Kidney glomerular epithelial cell (primary cell): Measurements from ENCODE around the gene SURF6.
"Not testable (repeated sequence)": the region's sequence is repeated elsewhere in the genome, so short reads cannot be mapped to it uniquely, and the experiment has no call there.

ENCODE experiments used
- DNase-seq: peaks from one replicate; lab custom pipeline; 2025; lab: John Stamatoyannopoulos, UW

The SURF6 gene

GRCh38 chr9:133286523-133286922 is 49.5 kb downstream of the SURF6 start:
- DNase-seq = peak; percentile 2

GRCh38 chr9:133285252-133285775 is 50.7 kb downstream of the SURF6 start:
- no peak for DNase-seq

DNA sequence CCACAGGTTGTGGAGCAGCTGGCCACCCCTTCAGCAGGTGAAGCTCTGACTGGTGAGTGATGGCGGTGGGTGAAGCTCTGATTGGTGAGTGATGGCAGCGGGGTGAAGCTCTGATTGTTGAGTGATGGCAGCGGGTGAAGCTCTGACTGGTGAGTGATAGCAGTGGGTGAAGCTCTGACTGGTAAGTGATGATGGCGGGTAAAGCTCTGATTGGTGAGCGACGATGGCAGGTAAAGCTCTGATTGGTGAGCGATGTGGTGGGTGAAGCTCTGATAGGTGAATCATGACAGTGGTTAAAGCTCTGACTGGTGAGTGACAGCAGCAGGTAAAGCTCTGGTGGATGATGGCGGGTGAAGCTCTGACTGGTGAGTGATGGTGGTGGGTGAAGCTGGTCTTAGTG is 51.6 kb downstream of the SURF6 start:
- DNase-seq = no peak

GRCh38 chr9:133283255-133284032 is 52.5 kb downstream of the SURF6 start:
- DNase-seq = not testable (repeated sequence)

GRCh38 chr9:133282464-133283238 is 53.3 kb downstream of the SURF6 start:
- no peak for DNase-seq

DNA sequence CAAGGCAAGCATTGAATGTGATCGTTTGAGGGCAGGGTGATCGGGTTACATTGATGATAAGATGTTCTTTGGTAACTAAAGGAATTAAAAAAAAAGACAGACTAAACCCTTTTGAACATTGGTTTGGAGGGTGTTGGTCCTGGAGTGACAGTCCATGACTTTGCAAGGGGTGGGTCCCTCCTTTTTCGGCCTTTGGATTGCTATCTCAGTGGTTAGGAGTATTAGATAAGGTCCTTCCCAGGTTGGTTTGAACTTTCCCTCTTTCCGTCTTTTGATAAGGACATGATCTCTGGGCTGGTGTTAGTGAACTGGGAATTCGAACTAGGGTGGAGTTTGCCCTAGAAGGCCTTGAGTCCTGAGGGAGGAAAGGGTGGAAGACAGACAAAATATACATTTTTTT is 55.6 kb downstream of the SURF6 start:
- DNase-seq = no peak
